IMR-90 (cell line): ENCODE data around the gene SH3GLB2.

ENCODE experiments used
- BHLHE40 ChIP-seq: fragments of 150-350 bp; IDR thresholded peaks from 2 replicates; pipeline ENCODE4 v1.6.1; 2016; ENCODE audit warnings: mild to moderate bottlenecking, low read depth, low read length
- CEBPB ChIP-seq: IDR thresholded peaks from 2 replicates; pipeline ENCODE4 v1.6.1; 2012; ENCODE audit warnings: low read depth, low read length, improper control_type of control experiment
- CTCF ChIP-seq: conservative IDR thresholded peaks from 2 replicates; pipeline ENCODE4 v1.5.1; 2012; ENCODE audit warnings: mild to moderate bottlenecking, low read depth, low read length, improper control_type of control experiment
- ELK1 ChIP-seq: fragments of 150-350 bp; IDR thresholded peaks from 2 replicates; pipeline ENCODE4 v1.6.1; 2016; ENCODE audit warnings: low read depth, mild to moderate bottlenecking, low read length, moderate library complexity, borderline replicate concordance
- MAFK ChIP-seq: IDR thresholded peaks from 2 replicates; pipeline ENCODE4 v1.6.1; 2012; ENCODE audit warnings: low read depth, low read length, improper control_type of control experiment
- MXI1 ChIP-seq: IDR thresholded peaks from 2 replicates; pipeline ENCODE4 v1.6.1; 2012; ENCODE audit warnings: low read depth, mild to moderate bottlenecking, low read length, moderate library complexity, borderline replicate concordance
- NFE2L2 ChIP-seq: fragments of 150-350 bp; IDR thresholded peaks from 2 replicates; pipeline ENCODE4 v1.6.1; 2016; ENCODE audit warnings: low read depth, mild to moderate bottlenecking, low read length
- POLR2A ChIP-seq: IDR thresholded peaks from 2 replicates; pipeline ENCODE4 v1.6.1; 2012; ENCODE audit warnings: mild to moderate bottlenecking, low read depth, low read length
- RAD21 ChIP-seq: IDR thresholded peaks from 2 replicates; pipeline ENCODE4 v1.6.1; 2012; ENCODE audit warnings: low read length, improper control_type of control experiment
- RCOR1 ChIP-seq: IDR thresholded peaks from 2 replicates; pipeline ENCODE4 v1.6.1; 2012; ENCODE audit warnings: mild to moderate bottlenecking, low read length, improper control_type of control experiment; ENCODE audit not compliant: insufficient replicate concordance
- SMC3 ChIP-seq: fragments of 150-350 bp; IDR thresholded peaks from 2 replicates; pipeline ENCODE4 v1.6.1; 2016; ENCODE audit warnings: low read depth, mild to moderate bottlenecking, antibody characterized with exemption, low read length, moderate library complexity
- TF ChIP-seq, protein P1 (sequence below): fragments of 150-350 bp; IDR thresholded peaks from 2 replicates; pipeline ENCODE4 v1.6.1; 2017; ENCODE audit warnings: mild to moderate bottlenecking, antibody characterized with exemption, low read length, low read depth

DNA sequence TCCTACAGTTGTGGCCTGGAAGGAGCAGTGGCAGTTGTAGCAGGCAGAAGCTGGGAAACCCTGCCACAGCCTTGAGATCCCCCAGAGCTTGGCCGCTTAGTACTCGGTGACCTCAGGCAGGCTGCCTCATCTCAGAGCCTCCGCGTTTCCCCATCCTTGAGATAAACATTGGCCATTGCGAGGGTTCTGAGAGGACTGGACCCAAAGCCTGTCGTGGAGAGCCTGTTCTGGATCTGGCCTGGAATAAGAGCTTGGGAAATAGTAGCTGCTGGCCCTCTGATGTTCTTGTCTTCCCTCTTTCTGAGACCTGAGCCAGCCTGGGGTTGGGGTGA, 9.6 kb upstream of the SH3GLB2 start:
- TF ChIP-seq SMC3 (no peak), CTCF (no peak), MXI1 (no peak; the same call in 1 of the 2 replicates), RCOR1 (no peak), POLR2A (no peak), ELK1 (no peak), MAFK (no peak), BHLHE40 (no peak), CEBPB (no peak), NFE2L2 (no peak), RAD21 (no peak)
- TF ChIP-seq, protein P1, sequence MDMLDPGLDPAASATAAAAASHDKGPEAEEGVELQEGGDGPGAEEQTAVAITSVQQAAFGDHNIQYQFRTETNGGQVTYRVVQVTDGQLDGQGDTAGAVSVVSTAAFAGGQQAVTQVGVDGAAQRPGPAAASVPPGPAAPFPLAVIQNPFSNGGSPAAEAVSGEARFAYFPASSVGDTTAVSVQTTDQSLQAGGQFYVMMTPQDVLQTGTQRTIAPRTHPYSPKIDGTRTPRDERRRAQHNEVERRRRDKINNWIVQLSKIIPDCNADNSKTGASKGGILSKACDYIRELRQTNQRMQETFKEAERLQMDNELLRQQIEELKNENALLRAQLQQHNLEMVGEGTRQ: no peak
